ENCODE data around the gene NOSIP. TPM values are rescaled to one million over a fixed set of nuclear protein-coding genes. Genes with fewer than 3 reads are reported as not detected.

The NOSIP gene
- total RNA-seq, 4 donors from 2014 or later: 62.4 to 92.8 (median 78.9) TPM

DNA sequence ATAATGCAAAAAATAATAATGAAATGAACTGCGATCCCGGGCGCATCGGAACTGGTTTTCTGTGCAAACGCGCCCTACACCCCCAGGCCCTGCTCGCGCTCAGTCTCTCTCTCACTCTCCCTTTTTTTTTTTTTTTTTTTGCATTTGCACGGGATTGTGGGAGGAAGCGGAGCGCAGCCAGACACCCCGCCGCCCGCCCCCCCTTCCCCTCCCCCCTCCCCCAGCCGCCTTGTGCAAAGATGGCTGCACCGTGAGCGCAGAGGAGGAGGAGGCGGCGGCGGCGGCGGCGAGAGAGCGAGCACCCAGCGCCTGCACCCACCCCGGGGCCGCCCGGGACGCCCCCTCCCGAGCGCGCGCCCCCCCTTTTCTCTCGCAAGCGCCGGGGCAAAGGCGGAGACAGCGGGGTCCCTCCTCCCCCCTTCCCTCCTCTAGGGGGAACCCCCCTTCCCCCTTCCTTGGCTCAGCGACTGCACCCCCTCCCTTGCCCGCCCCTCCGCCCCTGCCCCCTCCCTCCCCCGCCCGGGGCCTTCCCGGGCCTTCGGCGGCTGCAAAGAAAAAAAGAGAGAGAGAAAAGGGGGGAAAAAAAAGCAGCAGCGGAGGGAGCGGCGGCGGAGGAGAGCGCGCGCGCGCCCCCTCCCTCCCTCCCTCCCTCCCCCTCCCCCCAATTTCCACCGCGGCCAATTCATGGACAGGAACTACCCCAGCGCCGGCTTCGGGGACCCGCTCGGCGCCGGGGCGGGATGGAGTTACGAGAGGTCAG is 10.8 kb upstream of the NOSIP start, which contains the start of gene PRR12:
Gene PRR12 (plus strand): TSS at position 212 of the 760 bp plus-strand sequence. CDS start 473 bp downstream, at position 685.
- Histone ChIP-seq H3K27ac (peak within 1 kb of the TSS; percentile 86 to 95 (median 94)), H3K9me3 (no peaks in the 10 kb centered on the region), H3K27me3 (no peaks in the 10 kb centered on the region), H3K4me3 (peak within 1 kb of the TSS; percentile 62 to 82 (median 70)), H3K36me3 (peaks cover 0 to 21% of the 10 kb centered on the region in 2 donors), H3K4me1 (peaks cover 14 to 15% of the 10 kb centered on the region in 2 donors)
- in situ Hi-C loops (cut with MboI; ENCODE audit: low sequenced_read_pairs in 4 of 4): no loop called here
- DNase-seq (peak in 1 of 2 donors; percentile 38), ATAC-seq (peak; percentile 37 to 44)
- no peak for TF ChIP-seq POLR2A (IDR thresholded peaks at IDR 0.05)
- TF ChIP-seq, protein P1, sequence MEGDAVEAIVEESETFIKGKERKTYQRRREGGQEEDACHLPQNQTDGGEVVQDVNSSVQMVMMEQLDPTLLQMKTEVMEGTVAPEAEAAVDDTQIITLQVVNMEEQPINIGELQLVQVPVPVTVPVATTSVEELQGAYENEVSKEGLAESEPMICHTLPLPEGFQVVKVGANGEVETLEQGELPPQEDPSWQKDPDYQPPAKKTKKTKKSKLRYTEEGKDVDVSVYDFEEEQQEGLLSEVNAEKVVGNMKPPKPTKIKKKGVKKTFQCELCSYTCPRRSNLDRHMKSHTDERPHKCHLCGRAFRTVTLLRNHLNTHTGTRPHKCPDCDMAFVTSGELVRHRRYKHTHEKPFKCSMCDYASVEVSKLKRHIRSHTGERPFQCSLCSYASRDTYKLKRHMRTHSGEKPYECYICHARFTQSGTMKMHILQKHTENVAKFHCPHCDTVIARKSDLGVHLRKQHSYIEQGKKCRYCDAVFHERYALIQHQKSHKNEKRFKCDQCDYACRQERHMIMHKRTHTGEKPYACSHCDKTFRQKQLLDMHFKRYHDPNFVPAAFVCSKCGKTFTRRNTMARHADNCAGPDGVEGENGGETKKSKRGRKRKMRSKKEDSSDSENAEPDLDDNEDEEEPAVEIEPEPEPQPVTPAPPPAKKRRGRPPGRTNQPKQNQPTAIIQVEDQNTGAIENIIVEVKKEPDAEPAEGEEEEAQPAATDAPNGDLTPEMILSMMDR (IDR thresholded peaks at IDR 0.05 in 4 of 5, conservative IDR thresholded peaks at IDR 0.05 in 1 of 5): peak in 1 of 5 experiments; percentile 9
- intact Hi-C loops (cut with DNase I; ENCODE audit: low total_unique reads): loop anchor here (5.0 to 10.0 kb wide), 4 partner anchors 86 to 1126 kb away; partner anchors contain the start of genes CYTH2, FUZ, MYH14 and PRMT1

DNA sequence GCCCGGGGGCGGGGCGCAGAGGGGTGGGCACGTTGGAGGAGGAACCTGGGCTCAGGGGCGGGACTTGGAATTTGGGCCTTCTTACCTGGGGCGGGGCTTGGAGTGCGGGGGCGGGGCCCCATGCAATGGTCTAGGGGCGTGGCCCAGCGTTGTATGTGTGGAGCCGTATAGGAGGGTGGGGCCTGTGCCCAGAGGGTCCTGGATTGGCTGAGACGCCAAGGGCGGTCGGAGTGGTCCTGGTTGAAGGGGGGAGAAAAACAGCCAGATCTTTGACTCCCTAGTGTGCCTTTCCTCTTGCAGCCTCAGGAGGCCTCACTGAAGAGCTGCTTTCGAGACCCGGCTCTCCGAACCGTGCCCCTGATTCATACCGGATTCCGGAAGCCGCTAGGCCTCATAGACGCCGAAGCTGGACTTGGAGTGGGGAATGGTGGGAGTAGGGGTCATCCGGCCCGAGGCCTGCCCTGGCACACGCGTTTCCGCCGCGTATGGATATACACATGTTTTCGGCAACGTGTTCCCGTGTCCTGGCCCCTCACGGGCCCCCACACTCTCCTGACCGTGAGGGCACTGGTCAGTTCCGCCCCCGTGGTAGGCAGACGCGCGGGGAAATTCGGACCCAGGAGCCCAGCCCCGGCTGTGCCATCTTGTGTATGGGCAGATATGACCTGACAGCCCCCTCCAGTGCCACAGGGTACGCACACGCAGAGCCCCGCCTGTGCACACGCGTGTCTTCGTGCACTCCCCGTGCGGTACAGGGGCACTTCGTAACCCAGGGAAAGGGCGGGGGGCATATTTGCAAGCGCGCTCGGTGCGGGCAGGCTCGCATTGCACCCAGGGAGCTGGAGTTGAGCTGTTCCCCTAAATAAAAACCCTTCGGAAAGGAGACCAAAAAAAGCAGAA is 10.0 kb upstream of the NOSIP start:
- ATAC-seq: peak; percentile 68 to 74

DNA sequence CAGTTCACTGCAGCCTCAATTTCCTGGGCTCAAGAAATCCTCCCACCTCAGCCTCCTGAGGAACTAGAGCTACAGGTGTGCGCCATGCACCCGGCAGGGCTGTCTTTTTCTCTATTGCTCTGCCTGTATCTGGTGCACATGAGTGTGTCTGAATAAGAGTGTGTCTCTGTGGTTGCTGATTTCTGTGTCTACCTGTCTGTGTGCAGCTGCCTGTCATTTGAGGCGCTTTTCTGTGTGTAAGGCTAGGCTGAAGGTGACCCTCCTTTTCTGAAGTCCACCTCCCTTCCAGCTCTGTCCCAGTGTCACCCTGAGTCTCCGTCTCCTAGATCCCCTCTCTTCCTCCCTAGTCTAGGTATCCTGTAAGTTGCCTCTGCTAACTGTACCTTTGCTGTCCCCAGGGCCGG is 9.1 kb upstream of the NOSIP start:
- Histone ChIP-seq H3K27me3 (no peaks in the 10 kb centered on the region), H3K27ac (peak overlapping the region; percentile 86 to 95 (median 94)), H3K4me1 (peaks cover 14 to 15% of the 10 kb centered on the region in 2 donors), H3K4me3 (peak overlapping the region in 2 of 4 donors; percentile 76 to 82), H3K9me3 (no peaks in the 10 kb centered on the region), H3K36me3 (peaks cover 0 to 5% of the 10 kb centered on the region in 2 donors)
- DNase-seq (no peak), ATAC-seq (peak in 1 of 2 donors; percentile 1)
- in situ Hi-C loops (cut with MboI; ENCODE audit: low sequenced_read_pairs in 4 of 4) (no loop called here), intact Hi-C loops (cut with DNase I; ENCODE audit: low total_unique reads) (no loop called here)
- TF ChIP-seq, protein P1 (IDR thresholded peaks at IDR 0.05 in 4 of 5, conservative IDR thresholded peaks at IDR 0.05 in 1 of 5): no peak
- TF ChIP-seq POLR2A (IDR thresholded peaks at IDR 0.05): no peak

More for the DNA sequence above, 10.0 kb upstream of the NOSIP start:
- H3K9me3 ChIP-seq: no peaks in the 10 kb centered on the region
- H3K4me1 ChIP-seq: peaks cover 14 to 15% of the 10 kb centered on the region in 2 donors
- peaks cover 0 to 13% of the 10 kb centered on the region in 2 donors for H3K36me3 ChIP-seq
- H3K27ac ChIP-seq: peak overlapping the region; percentile 86 to 95 (median 94)
- peak; percentile 84 to 95 for DNase-seq
- peak overlapping the region; percentile 62 to 82 (median 70) for H3K4me3 ChIP-seq
- TF ChIP-seq POLR2A (IDR thresholded peaks at IDR 0.05): peak; percentile 65 to 72
- TF ChIP-seq, protein P1 (IDR thresholded peaks at IDR 0.05 in 4 of 5, conservative IDR thresholded peaks at IDR 0.05 in 1 of 5): no peak
- intact Hi-C loops (cut with DNase I; ENCODE audit: low total_unique reads) (loop anchor here (5.0 to 10.0 kb wide), 4 partner anchors 87 to 1126 kb away; partner anchors contain the start of genes CYTH2, FUZ, MYH14 and PRMT1), in situ Hi-C loops (cut with MboI; ENCODE audit: low sequenced_read_pairs in 4 of 4) (no loop called here)
- no peaks in the 10 kb centered on the region for H3K27me3 ChIP-seq

DNA sequence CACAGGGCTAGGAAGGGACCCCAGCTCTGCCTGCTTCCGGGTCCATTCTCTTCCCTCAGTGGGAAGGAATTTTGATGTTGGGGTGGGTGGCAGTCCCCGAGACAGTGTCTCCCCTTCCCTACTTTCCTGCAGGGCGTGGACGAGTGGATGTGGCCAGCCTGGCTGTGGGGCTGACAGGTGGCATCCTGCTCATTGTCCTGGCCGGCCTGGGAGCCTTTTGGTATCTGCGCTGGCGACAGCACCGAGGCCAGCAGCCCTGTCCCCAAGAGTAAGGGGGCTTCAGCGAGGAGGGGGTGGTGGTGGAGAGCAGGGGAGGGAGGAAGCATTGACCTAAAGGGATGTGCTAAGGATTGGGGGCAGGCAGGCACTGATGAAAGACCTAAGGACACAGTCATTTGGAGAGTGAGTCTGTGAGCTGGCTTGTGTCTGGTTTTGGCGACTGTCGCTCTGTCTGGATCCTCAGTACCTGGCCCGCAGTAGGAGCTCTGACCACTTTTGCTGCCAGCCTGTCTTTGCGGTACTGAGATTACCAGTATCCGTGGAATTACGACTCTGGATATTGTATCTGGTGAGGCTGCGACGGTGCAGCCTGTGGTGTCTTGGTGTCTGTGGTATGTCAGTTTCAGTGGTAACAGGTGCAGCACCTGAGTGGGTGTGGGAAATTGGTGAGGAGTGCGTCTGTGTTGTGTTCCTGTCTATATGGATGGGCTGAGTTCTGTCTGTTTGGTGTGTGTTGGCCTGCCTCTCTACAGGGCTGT is 8.2 kb upstream of the NOSIP start:
- Histone ChIP-seq H3K27me3 (no peaks in the 10 kb centered on the region), H3K4me1 (peaks cover 8 to 15% of the 10 kb centered on the region in 2 donors), H3K36me3 (no peaks in the 10 kb centered on the region), H3K9me3 (no peaks in the 10 kb centered on the region), H3K4me3 (no peak overlapping the region), H3K27ac (no peak overlapping the region)
- no peak for TF ChIP-seq POLR2A (IDR thresholded peaks at IDR 0.05)
- TF ChIP-seq, protein P1 (IDR thresholded peaks at IDR 0.05 in 4 of 5, conservative IDR thresholded peaks at IDR 0.05 in 1 of 5): no peak
- ATAC-seq (no peak), DNase-seq (no peak)
- in situ Hi-C loops (cut with MboI; ENCODE audit: low sequenced_read_pairs in 4 of 4): no loop called here
- intact Hi-C loops (cut with DNase I; ENCODE audit: low total_unique reads): no loop called here
